COLO829 (cell line): Measurements from ENCODE around the gene EFCAB7.
"Not testable (repeated sequence)": the region's sequence is repeated elsewhere in the genome, so short reads cannot be mapped to it uniquely, and the experiment has no call there.

Experiments used
- DNase-seq: peaks from one replicate; pipeline ENCODE4 v3.0.0; 2012; ENCODE audit warnings: low spot score

The EFCAB7 gene

DNA sequence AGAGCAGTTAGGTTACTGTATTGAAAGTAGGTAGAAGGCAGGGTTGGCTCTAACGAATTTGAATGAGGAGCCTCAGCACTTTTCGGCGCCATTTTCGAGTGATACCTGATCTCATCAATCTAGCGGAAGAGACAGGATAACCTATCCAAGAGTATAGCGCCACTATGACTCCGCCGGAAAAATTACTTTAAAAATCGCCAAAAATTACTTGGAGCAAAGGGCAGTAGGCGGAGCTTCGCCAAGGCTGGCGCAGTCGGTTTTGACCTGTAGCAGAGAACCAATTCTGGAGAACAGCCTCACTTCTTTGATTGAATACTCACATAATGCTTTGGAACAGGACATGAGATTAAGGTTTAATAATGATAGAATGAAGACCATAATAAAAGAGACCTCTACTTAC, 25.6 kb downstream of the EFCAB7 start:
- DNase-seq: no peak

DNA sequence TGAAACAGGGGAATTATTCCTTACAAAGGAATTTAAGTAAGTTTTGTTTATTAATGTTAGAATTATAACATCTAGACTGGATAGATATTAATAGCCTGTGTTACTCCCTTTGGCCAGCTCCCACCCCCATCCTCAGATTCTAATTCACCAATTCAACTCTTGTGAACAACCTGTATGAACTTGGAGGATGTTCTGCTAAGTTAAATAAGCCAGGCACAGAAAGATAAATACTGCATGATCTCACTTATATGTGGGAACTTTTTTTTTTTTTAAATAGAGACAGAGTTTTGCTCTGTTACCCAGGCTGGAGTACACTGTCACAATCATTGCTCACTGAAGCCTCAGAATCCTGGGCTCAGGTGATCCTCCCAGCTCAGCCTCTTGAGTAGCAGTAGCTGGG, 32.2 kb downstream of the EFCAB7 start:
- no peak for DNase-seq

DNA sequence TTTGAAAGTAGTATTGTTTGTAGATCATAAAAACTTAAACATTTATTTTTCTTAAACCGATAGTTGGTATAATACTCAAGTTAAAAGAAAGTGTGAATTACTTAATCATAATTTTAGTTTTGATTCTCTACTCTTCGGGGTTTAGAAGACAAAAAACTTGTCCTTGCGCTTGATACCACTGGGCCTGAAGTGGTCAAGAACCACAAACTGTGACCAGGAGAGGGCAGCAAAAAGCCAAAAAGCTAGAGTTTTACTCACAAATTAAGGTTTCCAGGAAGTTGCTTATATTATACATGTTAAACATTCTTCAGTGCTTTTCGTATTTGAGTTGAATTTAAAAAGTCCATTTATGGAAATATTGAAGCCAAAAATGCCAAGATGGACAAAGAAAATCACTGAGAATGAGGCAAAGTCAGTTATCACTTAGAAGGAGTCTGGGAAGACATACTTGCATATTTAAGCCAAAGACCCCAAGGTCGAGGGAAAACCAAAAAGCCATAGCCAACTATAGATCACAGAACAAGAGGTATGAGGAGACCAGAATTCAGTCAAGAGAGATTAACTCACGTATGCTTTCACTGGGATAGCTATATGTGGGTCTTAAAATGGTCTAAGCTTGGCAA, 34.2 kb downstream of the EFCAB7 start:
- peak; percentile 8 for DNase-seq

DNA sequence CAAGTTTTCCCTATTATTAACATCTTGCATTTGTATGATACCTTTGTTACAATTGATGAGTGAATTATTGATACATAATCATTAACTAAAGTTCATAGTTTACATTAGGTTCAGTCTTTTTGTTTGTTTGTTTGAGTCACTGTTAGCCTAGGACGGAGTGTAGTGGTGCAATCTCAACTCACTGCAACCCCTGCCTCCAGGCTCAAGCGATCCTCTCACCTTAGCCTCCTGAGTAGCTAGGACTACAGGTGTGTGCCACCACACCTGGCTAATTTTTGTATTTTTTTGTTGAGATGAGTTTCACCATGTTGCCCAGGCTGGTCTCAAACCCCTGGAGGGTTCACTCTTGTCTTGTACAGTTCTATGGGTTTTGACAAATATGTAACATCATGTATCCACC, 36.0 kb downstream of the EFCAB7 start:
- no peak for DNase-seq

DNA sequence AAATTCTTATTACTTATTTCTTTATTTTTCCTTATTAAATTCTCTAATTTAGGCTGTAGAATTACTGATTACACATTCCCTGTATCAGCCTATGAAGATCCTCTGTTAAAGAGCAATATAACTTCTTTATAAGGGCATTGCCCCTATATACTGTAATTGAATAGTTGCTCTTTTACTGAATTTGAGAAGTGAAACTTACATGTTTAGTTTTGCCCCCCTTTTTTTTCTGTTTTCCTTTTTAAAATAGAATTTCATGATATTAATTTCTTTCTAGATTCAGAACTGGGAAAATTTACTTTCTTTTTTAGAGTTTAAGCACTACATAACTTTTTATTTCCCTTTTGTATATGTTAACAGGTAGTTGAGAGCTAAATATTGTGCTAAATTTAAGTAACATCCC, 40.4 kb downstream of the EFCAB7 start:
- DNase-seq: no peak

DNA sequence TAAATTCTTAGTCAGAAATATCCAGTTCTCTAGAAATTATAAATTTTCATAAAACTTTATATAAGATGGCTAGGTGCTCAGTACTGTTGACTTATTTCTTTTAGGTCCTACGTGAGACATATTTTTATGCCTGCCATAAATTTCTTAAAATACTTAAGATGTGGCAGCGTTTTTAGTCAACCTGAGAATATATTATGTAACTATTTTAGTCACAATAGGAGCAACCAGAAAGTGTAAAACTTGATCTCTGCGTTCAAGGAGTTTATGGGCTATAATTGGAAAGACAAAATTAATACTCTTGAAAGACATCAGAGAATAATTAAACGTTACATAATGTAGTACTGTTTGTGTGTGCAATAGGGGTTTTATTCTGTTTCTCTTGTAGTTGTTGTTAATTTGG, 45.7 kb downstream of the EFCAB7 start:
- DNase-seq: no peak

DNA sequence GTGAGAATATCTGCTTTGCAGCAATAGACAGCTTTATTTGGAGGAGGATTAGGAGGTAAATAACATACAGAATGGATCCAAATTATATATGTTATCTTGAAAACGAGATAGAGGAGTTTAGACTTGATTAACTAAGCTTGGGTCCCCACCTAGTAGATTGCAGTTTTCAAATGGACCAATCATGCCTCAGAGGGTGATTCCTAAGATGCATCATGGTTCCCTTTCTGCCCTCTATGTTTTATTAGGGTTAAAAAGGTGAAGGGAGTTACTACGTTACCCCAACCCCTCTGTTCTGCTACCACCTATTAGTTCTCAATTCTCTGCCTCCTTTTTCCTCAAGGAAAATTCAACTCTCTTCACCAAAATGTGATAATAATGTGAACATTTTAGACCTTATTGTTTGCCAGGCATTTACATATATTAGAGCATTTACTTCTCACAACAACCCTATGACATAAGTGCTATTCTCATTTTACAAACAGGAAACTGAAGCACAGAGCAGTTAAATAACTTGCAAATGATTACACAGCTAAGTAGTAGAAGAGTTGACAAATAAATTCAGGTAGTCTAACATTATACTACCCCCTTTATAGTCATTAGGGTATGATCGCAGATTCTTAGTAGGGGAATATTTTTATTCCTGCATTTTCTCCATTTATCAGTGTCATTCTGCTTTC, 46.5 kb downstream of the EFCAB7 start:
- DNase-seq: no peak

DNA sequence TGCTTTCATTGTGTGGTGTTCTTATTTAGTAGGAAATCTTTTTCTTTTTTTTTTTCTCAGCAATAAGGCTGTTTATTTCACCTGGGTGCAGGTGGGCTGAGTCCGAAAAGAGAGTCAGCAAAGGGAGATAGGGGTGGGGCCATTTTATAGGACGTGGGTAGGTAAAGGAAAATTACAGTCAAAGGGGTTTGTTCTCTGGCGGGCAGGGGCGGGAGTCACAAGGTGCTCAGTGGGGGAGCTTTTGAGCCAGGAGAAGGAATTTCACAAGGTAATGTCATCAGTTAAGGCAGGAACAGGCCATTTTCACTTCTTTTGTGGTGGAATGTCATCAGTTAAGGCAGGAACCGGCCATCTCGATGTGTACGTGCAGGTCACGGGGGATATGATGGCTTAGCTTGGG, 49.4 kb downstream of the EFCAB7 start:
- not testable (repeated sequence) for DNase-seq

DNA sequence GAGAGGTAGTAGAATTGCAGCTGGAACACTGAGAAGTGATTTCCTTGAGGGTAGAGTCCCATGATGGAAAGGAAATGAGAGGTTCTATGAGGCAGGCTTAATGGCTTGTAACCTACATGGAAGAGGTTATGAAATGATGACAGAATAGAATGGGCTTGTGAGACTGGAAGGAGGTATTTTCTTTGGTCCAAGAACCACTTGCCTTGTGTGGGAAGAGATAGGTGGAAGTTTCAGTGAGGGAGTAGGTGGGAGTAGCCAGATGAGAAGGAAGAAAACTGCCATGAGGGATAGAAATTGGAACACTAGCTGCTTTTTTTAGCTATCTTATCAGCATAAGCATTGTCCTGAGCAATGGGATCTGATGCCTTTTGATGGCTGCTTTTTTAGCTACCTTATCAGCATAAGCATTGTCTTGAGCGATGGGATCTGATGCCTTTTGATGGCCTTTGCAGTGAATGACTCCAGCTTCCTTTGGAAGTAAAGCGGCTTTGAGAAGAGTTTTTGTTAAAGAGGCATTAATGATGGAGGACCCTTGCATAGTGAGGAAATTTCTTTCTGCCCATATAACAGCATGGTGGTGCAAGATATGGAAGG, 51.0 kb downstream of the EFCAB7 start:
- DNase-seq: not testable (repeated sequence)

DNA sequence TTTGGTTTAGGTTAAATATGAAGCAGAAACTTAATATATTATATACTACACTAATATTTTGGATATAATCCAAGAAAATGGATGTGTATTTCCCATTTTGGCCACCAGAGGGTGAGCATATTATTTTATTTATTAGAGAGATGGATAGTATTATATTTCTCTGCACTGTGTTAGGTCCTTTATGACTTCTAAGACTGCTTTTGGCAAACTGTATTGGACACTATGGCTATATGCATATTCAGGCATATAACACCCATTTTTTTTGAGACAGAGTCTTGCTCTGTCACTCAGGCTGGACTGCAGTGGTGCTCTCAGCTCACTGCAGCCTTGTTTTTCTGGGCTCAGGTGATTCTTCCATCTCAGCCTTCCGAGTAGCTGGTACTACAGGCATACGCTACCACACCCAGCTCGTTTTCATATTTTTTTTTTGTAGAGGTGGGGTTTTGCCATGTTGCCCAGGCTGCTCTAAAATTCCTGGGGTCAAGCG, 52.1 kb downstream of the EFCAB7 start:
- DNase-seq: no peak

DNA sequence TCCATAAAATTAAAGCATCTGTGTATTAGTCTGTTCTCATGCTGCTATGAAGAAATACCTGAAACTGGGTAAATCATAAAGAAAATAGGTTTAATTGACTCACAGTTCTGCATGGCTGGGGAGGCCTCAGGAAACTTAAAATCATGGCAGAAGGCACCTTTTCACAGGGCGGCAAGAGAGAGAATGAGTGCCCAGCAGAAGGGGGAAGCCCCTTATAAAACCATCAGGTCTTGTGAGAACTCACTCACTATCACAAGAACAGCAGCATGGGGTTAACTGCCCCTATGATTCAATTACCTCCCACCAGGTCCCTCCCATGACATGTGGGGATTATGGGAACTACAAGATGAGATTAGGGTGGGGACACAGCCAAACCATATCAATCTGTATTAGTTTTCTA, 63.0 kb downstream of the EFCAB7 start:
- not testable (repeated sequence) for DNase-seq

DNA sequence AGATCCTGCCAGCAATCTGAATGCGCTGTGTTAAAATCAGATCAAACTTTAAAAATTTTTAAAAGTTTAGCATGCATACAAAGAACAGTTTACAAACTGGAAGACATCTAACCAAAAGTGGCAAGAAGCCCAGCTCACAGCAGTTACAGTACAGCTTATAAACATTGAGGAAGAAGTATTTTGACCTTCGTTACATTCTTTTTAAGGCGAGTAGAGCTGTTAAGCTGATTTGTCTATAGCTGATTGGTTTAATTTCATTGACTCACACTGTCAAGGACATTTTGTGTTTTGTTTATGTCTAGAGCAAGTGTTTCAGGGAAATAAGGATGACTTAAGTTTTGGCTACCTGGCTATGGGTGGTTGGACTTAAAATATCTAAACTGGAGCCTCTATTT, 66.8 kb downstream of the EFCAB7 start:
- DNase-seq: no peak

DNA sequence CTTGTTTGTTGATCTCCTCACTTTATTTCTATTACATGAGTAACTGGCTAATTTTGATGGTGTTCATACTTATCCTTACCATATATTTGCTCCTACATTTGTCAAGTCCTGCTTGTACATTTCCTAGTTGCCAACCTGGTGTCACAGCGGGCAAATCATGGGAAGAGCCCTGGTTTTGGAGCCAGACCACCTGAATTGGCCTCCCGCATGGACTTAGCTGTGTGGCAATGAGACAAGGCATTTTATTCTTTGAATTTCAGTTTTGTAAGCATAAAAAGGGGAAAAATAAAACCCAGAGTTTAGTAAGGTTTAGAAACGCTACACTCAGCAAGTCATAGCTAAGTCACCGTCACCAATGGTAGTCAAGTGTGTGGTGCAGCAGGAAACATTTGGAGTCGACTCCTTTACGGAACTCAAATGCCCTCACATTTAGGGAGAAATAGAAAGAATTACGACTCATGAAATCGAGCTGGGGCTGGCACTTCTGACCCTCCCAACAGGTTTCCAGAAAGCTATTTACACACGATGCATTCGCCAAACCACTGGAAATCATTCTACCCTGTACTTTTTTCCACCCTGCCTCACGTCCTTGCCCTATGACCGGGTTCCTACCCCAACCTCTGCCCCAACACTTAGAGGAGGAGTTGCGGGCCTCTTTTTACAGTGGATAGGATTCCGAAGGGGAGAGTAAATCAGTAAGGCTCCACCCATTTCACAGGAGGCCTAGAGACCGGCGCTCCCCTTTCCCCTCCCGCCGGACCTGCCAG, 69.4 kb downstream of the EFCAB7 start:
- DNase-seq: no peak

DNA sequence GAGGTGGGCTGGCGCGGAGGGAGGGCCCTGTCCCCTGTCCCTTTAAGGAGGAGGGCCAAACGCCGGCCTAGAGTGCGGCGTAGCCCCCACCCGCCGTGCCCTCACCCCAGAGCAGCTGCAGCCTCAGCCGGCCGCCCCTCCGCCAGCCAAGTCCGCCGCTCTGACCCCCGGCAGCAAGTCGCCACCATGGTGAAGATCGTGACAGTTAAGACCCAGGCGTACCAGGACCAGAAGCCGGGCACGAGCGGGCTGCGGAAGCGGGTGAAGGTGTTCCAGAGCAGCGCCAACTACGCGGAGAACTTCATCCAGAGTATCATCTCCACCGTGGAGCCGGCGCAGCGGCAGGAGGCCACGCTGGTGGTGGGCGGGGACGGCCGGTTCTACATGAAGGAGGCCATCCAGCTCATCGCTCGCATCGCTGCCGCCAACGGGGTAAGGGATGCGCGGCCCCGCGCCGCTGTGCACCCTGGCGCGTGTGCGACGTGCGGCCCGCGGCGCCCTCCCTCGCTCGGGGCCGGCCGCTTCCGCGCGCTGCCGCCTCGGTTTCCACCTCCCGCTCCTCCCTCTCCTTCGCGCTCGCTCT, 70.1 kb downstream of the EFCAB7 start, which contains the start of gene PGM1:
Gene PGM1, plus strand, starts transcription at position 109 of the 583 bp plus-strand sequence. Its CDS starts 78 bp downstream, at position 187.
- DNase-seq: peak; percentile 34

DNA sequence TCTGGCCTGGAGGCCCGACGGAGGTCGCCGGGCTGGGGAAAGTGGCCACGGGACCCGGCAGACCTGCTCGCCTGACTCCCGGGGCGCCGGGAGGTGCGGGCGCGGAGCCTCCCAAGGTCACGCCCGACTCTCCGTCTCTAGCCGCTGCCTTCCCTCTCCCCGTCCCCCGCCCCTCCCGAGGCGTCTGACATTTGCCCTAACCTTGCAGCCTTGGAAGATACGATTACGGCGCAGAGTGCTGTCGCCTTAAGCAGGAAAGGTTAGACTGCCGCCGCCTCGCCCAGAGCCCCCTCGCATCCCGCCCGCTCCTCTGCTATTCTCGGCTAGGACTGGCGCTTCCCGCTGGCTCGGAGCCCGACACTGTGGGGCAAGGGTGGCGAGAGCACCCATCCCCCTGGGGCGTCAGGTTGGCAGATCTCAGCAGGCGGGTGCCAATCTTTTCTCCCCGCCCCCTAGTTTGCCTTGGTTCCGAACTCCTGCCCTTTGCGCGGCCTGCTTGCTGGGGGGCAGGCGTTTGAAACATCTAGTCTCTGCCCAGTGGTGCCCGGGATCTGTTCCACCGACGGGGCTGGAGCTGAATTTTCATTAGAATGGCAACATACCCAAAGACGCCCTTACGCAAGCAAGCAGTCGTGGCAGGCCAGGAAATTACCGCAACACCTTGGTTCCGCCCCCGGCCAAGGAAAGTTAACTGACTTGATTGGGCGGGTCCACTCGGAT, 70.7 kb downstream of the EFCAB7 start:
- no peak for DNase-seq

DNA sequence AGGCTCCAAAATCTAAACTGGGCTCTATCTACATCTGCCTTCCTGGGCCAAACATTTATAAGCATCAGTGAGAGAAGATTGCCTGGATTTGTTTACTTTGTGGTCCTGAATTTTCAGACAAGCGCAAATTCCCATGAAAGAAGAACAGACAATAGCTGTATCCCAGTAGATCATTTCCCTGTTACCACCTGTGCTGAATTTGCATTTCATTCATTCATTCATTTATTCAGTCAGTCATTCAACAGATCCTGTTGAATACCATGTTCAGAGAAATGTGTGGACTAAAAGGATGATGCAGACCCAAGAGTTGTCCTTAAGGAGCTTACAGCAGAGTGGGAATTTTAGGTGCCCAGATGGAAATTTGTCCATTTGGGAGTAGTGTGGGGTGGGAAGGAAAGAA, 72.1 kb downstream of the EFCAB7 start:
- no peak for DNase-seq

DNA sequence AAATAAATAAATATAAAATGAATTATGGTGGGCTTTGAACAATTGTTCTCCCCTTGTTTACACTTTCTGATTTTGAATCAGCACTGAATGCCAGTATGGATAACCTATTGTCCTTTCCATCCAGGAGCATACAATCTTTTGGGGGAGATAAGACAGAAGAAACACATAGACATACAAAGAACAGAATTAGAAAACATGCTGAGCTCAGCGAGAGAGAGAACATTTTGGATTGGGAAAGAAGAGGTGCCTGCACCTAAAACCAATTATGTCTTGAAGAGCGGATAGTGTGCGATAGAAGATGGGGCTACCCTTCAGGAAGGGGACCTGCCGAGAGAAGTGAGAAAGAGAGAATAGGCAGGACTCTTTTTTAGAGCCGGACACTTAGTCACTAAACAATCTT, 76.5 kb downstream of the EFCAB7 start:
- DNase-seq: no peak

DNA sequence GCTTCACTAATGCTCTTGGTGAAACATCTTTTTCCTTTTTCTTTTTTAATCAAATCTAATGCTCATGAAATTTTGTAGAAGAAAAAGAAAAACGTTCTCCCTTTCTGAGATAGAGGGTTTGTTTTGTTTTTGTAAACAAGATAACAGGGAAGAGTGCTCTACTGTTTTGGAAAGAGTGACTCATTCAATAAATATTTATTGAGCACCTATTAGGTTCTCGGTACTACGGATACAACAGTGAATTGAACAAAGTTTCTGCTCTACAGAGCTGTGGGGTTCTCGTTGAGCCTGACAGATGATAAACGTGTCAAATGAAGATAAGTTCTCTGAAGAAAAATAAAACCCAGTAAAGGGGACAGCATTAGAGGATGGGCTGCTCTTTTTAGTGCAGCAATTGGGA, 76.9 kb downstream of the EFCAB7 start:
- DNase-seq: no peak

DNA sequence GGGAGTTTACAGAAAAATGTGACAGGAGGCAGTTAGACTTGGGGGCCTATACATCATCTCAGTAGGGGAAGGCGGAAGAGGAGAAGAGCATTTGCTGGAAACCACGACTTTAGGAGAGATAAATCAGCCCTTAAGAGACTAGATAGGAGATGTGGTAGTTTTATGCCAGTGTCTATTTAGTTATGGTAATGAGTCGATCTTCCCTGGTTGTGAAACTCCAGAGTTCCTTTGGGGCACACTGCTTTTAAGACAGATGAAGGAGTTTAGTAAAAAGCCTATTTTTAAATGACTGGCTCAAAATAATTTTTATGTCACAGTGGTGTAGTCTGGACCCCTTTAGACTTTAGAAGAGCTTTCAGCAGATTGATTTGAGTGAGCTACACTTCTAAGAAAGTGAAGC, 77.7 kb downstream of the EFCAB7 start:
- DNase-seq: no peak

DNA sequence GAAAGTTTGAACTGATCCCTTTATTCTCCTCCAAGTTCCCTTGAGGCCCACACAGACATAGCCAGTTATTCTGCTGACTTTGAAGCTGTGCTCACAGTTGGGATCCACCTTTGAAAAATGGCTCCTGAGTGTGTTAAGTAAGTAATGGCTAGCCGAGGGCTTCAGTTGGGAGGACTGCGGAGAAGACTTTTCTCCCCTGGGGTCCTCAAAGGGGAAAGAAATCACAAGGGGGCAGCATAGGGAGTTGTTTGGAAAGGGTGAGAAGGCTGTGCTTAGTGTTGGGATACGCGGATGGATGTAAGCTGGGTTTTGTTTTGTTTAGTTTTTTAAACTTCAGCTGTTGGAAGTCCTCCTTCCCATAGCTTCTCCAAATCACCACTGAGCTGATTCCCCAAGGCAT, 78.1 kb downstream of the EFCAB7 start:
- no peak for DNase-seq

DNA sequence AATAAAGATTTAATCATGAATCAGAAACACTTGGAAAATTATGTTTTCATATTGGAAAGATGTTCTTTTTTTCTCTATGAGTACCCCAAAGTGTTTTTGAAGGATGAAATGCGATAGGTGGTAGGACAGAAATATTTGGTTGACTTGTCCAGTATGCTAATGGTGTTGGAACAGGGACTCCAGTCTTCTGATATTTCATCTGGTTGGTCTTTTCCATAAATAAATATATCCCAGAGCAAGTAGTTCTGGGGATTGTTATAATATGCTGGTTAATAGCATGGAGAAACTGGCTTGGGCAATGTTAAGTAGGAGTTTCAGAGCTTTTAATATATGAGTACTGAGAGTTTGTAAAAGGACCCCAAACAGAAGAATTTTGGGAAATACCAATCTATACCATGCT, 78.6 kb downstream of the EFCAB7 start:
- no peak for DNase-seq

DNA sequence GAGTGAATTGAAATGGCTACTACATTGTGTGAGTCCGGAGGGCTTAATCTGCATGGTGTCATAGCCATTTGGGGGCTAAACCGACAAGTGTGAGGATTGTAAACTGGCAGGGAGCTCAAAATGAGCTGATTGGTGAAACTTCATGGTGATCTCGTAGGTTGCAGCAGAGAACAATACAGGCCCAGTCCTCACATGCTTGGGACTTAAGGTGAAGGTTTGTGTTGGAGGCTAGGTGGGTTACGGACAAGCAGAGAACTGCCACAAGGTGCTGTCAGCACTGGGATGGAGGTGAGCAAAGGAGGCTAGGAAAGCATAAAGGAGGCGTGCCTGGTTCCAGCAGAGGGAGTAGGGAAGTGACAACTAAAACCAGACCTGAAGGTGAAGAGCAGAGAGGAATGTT, 79.3 kb downstream of the EFCAB7 start:
- DNase-seq: no peak
